Tibial nerve (tissue), 4 donors: Measurements from ENCODE around the gene UPK1B.

Experiments
- CTCF ChIP-seq, 5 experiments: fragments of 200-600 bp in 3 of 5; fragments of 450-650 bp in 2 of 5; sonication (generic) in 3 of 5; IDR thresholded peaks; one replicate each; pipeline ENCODE4 v1.5.1; 2016 to 2019; ENCODE audit warnings: antibody characterized with exemption in 5 of 5, mild to moderate bottlenecking in 3 of 5, moderate library complexity in 2 of 5
- EP300 ChIP-seq, 2 donors: sonication (generic); formaldehyde crosslinking; IDR thresholded peaks; one replicate each; pipeline ENCODE4 v1.6.1; 2017; ENCODE audit warnings: antibody characterized with exemption in 2 of 2, mild to moderate bottlenecking in 1 of 2
- POLR2A ChIP-seq, 2 donors: fragments of 450-650 bp; IDR thresholded peaks; one replicate each; pipeline ENCODE4 v1.6.1; 2017; ENCODE audit warnings: antibody characterized with exemption in 2 of 2, mild to moderate bottlenecking in 2 of 2, moderate library complexity in 2 of 2

GRCh38 chr3:119205685-119206084 lies 32.3 kb downstream of the UPK1B start:
- TF ChIP-seq CTCF (IDR thresholded peaks at IDR 0.05) (no peak), POLR2A (IDR thresholded peaks at IDR 0.05) (no peak), EP300 (IDR thresholded peaks at IDR 0.05) (no peak)
